ENCODE measurements around the gene TANC1. TPM values are rescaled to one million over a fixed set of nuclear protein-coding genes. Genes with fewer than 3 reads are reported as not detected.
"Not testable (repeated sequence)": the region's sequence is repeated elsewhere in the genome, so short reads cannot be mapped to it uniquely, and the experiment has no call there.

The TANC1 gene
- total and polyA plus RNA-seq, 3 donors from 2014 or later = 8.6 to 19.3 (median 16.2) TPM

GRCh38 chr2:159140070-159140769, 171.8 kb downstream of the TANC1 start:
- no peaks in the 10 kb centered on the region for H3K36me3 ChIP-seq (ENCODE audit: low read depth, missing control alignments)
- DNase-seq = no peak
- H3K4me1 ChIP-seq = peaks cover 5% of the 10 kb centered on the region
- H3K27ac ChIP-seq = no peak overlapping the region
- no peaks in the 10 kb centered on the region for H3K9me3 ChIP-seq
- no peaks in the 10 kb centered on the region for H3K27me3 ChIP-seq
- TF ChIP-seq POLR2A (IDR thresholded peaks at IDR 0.05) (no peak), CTCF (IDR thresholded peaks at IDR 0.05) (no peak)
- 91 to 93% methylated on average over 2 of the region's 2 CpGs for WGBS, 2 donors
- H3K4me3 ChIP-seq = no peak overlapping the region
- intact Hi-C loops (cut with DNase I; ENCODE audit: low total_unique reads) = no loop called here

- H3K36me3 ChIP-seq (ENCODE audit: low read depth, missing control alignments); intact Hi-C loops (cut with DNase I; ENCODE audit: low total_unique reads); H3K27me3 ChIP-seq; DNase-seq; H3K4me1 ChIP-seq; H3K27ac ChIP-seq; H3K9me3 ChIP-seq; H3K4me3 ChIP-seq: not testable (repeated sequence)
- WGBS, 2 donors = 94 to 97% methylated on average over 3 to 4 of the region's 4 CpGs
Measured at GRCh38 chr2:159140821-159141220, 172.4 kb downstream of the TANC1 start.

GRCh38 chr2:159144776-159145614, 176.6 kb downstream of the TANC1 start:
- Histone ChIP-seq H3K9me3 (no peaks in the 10 kb centered on the region), H3K27ac (no peak overlapping the region), H3K27me3 (no peaks in the 10 kb centered on the region), H3K4me1 (no peaks in the 10 kb centered on the region), H3K4me3 (no peak overlapping the region), H3K36me3 (ENCODE audit: low read depth, missing control alignments) (no peaks in the 10 kb centered on the region)
- no peak for TF ChIP-seq POLR2A (IDR thresholded peaks at IDR 0.05)
- TF ChIP-seq CTCF (IDR thresholded peaks at IDR 0.05) = no peak
- no peak for DNase-seq
- WGBS, 2 donors = 87 to 93% methylated on average over 9 of the region's 9 CpGs
- intact Hi-C loops (cut with DNase I; ENCODE audit: low total_unique reads) = no loop called here

- TF ChIP-seq POLR2A (IDR thresholded peaks at IDR 0.05) (no peak), CTCF (IDR thresholded peaks at IDR 0.05) (no peak)
- Histone ChIP-seq H3K36me3 (ENCODE audit: low read depth, missing control alignments) (no peaks in the 10 kb centered on the region), H3K9me3 (no peaks in the 10 kb centered on the region), H3K4me1 (no peaks in the 10 kb centered on the region), H3K27me3 (no peaks in the 10 kb centered on the region), H3K4me3 (no peak overlapping the region), H3K27ac (no peak overlapping the region)
- WGBS, 2 donors = 92 to 95% methylated on average over 5 of the region's 5 CpGs
- DNase-seq = no peak
- intact Hi-C loops (cut with DNase I; ENCODE audit: low total_unique reads) = no loop called here
Measured at GRCh38 chr2:159145745-159146354, 177.4 kb downstream of the TANC1 start.

- intact Hi-C loops (cut with DNase I; ENCODE audit: low total_unique reads) = no loop called here
- no peaks in the 10 kb centered on the region for H3K4me1 ChIP-seq
- no peak overlapping the region for H3K4me3 ChIP-seq
- H3K27me3 ChIP-seq = no peaks in the 10 kb centered on the region
- TF ChIP-seq CTCF (IDR thresholded peaks at IDR 0.05) = no peak
- TF ChIP-seq POLR2A (IDR thresholded peaks at IDR 0.05) = no peak
- no peak for DNase-seq
- H3K9me3 ChIP-seq = no peaks in the 10 kb centered on the region
- 74% methylated on average over 14 of the region's 14 CpGs for WGBS, 2 donors
- H3K36me3 ChIP-seq (ENCODE audit: low read depth, missing control alignments) = no peaks in the 10 kb centered on the region
- H3K27ac ChIP-seq = no peak overlapping the region
Measured at GRCh38 chr2:159146996-159147666, 178.7 kb downstream of the TANC1 start.

All from testis (tissue), 3 donors.